Osteoblast (primary cell): Measurements from ENCODE around the gene GSTP1. TPM values are rescaled to one million over a fixed set of nuclear protein-coding genes. Genes with fewer than 3 reads are reported as not detected.
"Not testable (repeated sequence)": the region's sequence is repeated elsewhere in the genome, so short reads cannot be mapped to it uniquely, and the experiment has no call there.

Experiments used
- DNase-seq: peaks from one replicate; pipeline ENCODE4 v3.0.0; 2011; ENCODE audit warnings: low spot score, mixed read lengths; ENCODE audit not compliant: insufficient read length; ENCODE audit errors: missing footprints
- H2AFZ ChIP-seq: 2 replicates; pipeline ENCODE4 v1.6.0; 2011; ENCODE audit warnings: mild to moderate bottlenecking, low read length
- H3K27ac ChIP-seq: 2 replicates; pipeline ENCODE4 v1.5.1; 2011; ENCODE audit warnings: mild to moderate bottlenecking, low read depth, low read length, moderate library complexity
- H3K27me3 ChIP-seq: 2 replicates; pipeline ENCODE4 v1.6.0; 2012; ENCODE audit warnings: mild to moderate bottlenecking, control low read depth, inconsistent platforms, low read length, moderate library complexity; ENCODE audit not compliant: insufficient read depth
- H3K36me3 ChIP-seq: 2 replicates; pipeline ENCODE4 v1.5.1; 2011; ENCODE audit warnings: mild to moderate bottlenecking, low read length, control low read depth, moderate library complexity; ENCODE audit not compliant: insufficient read depth
- H3K4me1 ChIP-seq: 2 replicates; pipeline ENCODE4 v1.5.1; 2011; ENCODE audit warnings: mild to moderate bottlenecking, low read length, control low read depth, moderate library complexity; ENCODE audit not compliant: insufficient read depth
- H3K4me2 ChIP-seq: 2 replicates; pipeline ENCODE4 v1.6.0; 2011; ENCODE audit warnings: mild to moderate bottlenecking, low read length; ENCODE audit not compliant: insufficient read depth
- H3K4me3 ChIP-seq: fragments of 200-600 bp; sonication (generic); 3 replicates; pipeline ENCODE4 v1.5.1; 2012; ENCODE audit warnings: mild to moderate bottlenecking, low read length, inconsistent platforms; ENCODE audit not compliant: insufficient read depth
- H3K79me2 ChIP-seq: 2 replicates; pipeline ENCODE4 v1.6.0; 2012; ENCODE audit warnings: mild to moderate bottlenecking, low read length, control low read depth, inconsistent platforms; ENCODE audit not compliant: insufficient read depth
- H3K9me3 ChIP-seq: 2 replicates; pipeline ENCODE4 v1.5.1; 2011; ENCODE audit warnings: low read depth, low read length, control low read depth
- H4K20me1 ChIP-seq: 2 replicates; pipeline ENCODE4 v1.6.0; 2012; ENCODE audit warnings: mild to moderate bottlenecking, low read length, control low read depth; ENCODE audit not compliant: insufficient read depth
- total RNA-seq: library from RNA; depleted of rRNA; stranded (reverse); fragments of >200 nt; gene quantifications from 2 replicates; pipeline ENCODE4 v1.2.3, GENCODE V29; 2012
- TF ChIP-seq, protein P1 (sequence below): IDR thresholded peaks from 2 replicates; pipeline ENCODE4 v1.5.1; 2011; ENCODE audit warnings: mild to moderate bottlenecking, low read depth, low read length, moderate library complexity; ENCODE audit errors: extremely low read depth

Gene GSTP1
- total RNA-seq, 1 donor, result 465 TPM

DNA sequence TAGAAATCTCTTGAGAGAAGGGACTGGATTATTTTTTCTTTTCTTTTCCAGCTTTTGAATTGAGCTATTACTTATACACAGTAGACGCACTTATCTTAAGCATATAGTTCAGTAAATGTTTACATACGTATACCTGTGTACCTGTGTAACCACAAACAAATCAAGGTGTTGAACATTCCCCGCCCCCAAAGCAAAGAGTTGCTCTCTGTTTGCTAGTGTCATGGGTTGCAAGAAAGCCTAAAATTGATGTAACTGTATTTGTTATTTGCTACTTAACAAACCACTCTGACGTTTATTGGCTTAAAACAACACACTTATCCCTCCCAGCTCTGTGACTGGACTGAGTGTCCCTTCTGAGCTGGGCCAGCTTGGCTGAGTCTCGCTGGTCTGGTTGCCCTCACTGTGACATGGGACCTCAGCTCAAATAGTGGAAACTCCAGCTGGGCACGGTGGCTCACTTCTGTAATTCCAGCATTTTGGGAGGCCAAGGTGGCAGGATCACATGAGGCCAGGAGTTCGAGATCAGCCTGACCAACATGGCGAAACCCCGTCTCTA, 35.0 kb upstream of the GSTP1 start:
- peaks cover 3% of the 10 kb centered on the region for H3K27me3 ChIP-seq
- no peaks in the 10 kb centered on the region for H3K4me1 ChIP-seq
- H2AFZ ChIP-seq, result no peak overlapping the region
- H3K27ac ChIP-seq, result no peak overlapping the region
- H3K79me2 ChIP-seq, result no peaks in the 10 kb centered on the region
- peaks cover 5% of the 10 kb centered on the region for H3K9me3 ChIP-seq
- H4K20me1 ChIP-seq, result no peaks in the 10 kb centered on the region
- H3K4me3 ChIP-seq, result no peak overlapping the region
- no peak for DNase-seq
- TF ChIP-seq, protein P1, sequence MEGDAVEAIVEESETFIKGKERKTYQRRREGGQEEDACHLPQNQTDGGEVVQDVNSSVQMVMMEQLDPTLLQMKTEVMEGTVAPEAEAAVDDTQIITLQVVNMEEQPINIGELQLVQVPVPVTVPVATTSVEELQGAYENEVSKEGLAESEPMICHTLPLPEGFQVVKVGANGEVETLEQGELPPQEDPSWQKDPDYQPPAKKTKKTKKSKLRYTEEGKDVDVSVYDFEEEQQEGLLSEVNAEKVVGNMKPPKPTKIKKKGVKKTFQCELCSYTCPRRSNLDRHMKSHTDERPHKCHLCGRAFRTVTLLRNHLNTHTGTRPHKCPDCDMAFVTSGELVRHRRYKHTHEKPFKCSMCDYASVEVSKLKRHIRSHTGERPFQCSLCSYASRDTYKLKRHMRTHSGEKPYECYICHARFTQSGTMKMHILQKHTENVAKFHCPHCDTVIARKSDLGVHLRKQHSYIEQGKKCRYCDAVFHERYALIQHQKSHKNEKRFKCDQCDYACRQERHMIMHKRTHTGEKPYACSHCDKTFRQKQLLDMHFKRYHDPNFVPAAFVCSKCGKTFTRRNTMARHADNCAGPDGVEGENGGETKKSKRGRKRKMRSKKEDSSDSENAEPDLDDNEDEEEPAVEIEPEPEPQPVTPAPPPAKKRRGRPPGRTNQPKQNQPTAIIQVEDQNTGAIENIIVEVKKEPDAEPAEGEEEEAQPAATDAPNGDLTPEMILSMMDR, result no peak
- H3K4me2 ChIP-seq, result no peak overlapping the region
- no peaks in the 10 kb centered on the region for H3K36me3 ChIP-seq

- no peak for DNase-seq
- TF ChIP-seq, protein P1, result no peak
Observed at GRCh38 chr11:67551127-67551526, 32.5 kb upstream of the GSTP1 start.

DNA sequence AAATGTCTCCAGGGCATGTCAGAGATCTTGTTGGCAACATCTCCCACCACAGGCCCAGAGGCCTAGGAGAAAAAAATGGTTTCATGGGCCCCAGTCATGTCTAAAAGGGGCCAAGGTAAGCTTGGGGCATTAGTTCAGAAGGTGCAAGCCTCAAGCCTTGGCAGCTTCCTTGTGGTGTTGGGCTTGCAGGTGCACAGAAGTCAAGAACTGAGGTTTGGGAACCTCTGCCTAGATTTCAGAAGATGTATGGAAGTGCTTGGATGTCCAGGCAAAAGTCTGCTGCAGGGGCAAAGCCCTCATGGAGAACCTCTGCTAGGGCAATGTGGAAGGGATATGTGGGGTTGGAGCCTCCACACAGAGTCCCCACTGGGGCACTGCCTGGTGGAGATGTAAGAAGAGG, 31.9 kb upstream of the GSTP1 start:
- H2AFZ ChIP-seq, H3K4me3 ChIP-seq, H4K20me1 ChIP-seq, H3K36me3 ChIP-seq, H3K27ac ChIP-seq, H3K9me3 ChIP-seq, H3K27me3 ChIP-seq, H3K4me1 ChIP-seq, H3K79me2 ChIP-seq, H3K4me2 ChIP-seq, DNase-seq: not testable (repeated sequence)

More at GRCh38 chr11:67551127-67551526, 32.5 kb upstream of the GSTP1 start:
- Histone ChIP-seq H3K27ac (no peak overlapping the region), H3K79me2 (no peaks in the 10 kb centered on the region), H2AFZ (no peak overlapping the region), H3K4me3 (no peak overlapping the region), H3K27me3 (no peaks in the 10 kb centered on the region), H3K4me1 (no peaks in the 10 kb centered on the region), H3K36me3 (no peaks in the 10 kb centered on the region), H3K4me2 (no peak overlapping the region), H4K20me1 (no peaks in the 10 kb centered on the region), H3K9me3 (peaks cover 5% of the 10 kb centered on the region)

DNA sequence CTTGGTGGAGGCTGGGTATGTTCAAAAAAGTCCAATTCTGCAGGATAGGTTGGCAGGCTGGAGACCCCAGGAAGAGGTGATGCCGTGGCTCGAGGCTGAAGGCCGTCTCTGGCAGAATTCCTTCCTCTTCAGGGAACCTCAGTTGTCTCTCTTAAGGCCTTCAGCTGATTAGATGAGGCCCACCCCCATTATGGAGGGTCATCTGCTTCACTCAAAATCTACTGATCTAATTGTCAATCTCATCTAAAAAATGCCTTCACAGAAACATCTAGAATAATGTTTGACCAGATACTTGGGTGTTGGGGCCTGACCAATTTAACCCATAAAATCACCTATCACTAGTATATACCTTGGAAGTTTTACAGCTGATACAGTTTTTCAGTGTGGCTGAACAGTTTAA, 27.4 kb upstream of the GSTP1 start:
- Histone ChIP-seq H2AFZ (no peak overlapping the region), H3K9me3 (peaks cover 5% of the 10 kb centered on the region), H3K27ac (no peak overlapping the region), H3K4me1 (peaks cover 12% of the 10 kb centered on the region), H3K79me2 (no peaks in the 10 kb centered on the region), H3K4me2 (no peak overlapping the region), H3K27me3 (no peaks in the 10 kb centered on the region), H3K4me3 (no peak overlapping the region), H3K36me3 (no peaks in the 10 kb centered on the region), H4K20me1 (no peaks in the 10 kb centered on the region)
- DNase-seq, result no peak
- TF ChIP-seq, protein P1, result no peak
